ENCODE measurements around the gene C1orf52.

DNA sequence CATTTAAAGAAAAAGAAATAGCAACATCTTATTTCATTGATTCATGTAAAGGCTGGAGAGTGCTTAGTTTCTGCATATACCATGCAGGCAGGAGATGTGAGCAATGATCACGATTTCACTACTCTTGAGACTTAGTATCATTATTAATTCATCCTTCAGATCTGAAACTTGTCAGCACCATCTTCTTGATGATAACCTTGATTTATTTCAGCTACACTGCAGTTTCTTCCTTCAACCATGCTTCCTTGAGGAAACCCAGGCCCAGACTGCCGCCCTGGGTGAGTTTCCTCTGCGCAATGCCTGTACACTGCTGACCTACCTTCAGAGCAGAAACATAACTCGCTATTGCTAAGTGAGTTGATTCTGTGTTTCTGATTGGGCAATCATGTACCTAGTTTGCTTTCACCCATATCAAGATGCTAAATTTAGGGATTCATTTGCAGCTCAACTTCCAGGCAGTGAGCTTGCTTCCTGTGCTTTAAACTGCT, 30.4 kb upstream of the C1orf52 start:
- TF ChIP-seq CTCF (conservative IDR thresholded peaks at IDR 0.05) (no peak), ZFX (IDR thresholded peaks at IDR 0.05) (no peak)

All from C4-2B (cell line).